AG04450 (cell line): ENCODE results near the gene ZP1. TPM values are rescaled to one million over a fixed set of nuclear protein-coding genes. Genes with fewer than 3 reads are reported as not detected.

Source experiments
- CTCF ChIA-PET: fragments of 300-600, 350-600 bp; formaldehyde crosslinking; extraction: SDS; loops from one replicate; lab custom pipeline; 2022; ENCODE audit warnings: antibody characterized with exemption, inconsistent platforms; lab: Charles Lee
- POLR2A ChIA-PET: fragments of 350-600 bp; formaldehyde crosslinking; extraction: SDS; loops from one replicate; lab custom pipeline; 2021; ENCODE audit warnings: antibody characterized with exemption, inconsistent platforms; lab: Yijun Ruan, JAX
- DNase-seq: peaks from one replicate; pipeline ENCODE4 v3.0.0-alpha.2; 2011; ENCODE audit warnings: low read depth, low spot score
- H3K27ac ChIP-seq: one replicate; pipeline ENCODE4 v1.5.1; 2012; ENCODE audit warnings: low read depth, low read length, control low read depth
- H3K27me3 ChIP-seq: one replicate; pipeline ENCODE4 v1.6.0; 2012; ENCODE audit warnings: low read length; ENCODE audit not compliant: control insufficient read depth, insufficient read depth
- H3K4me3 ChIP-seq: 2 replicates; pipeline ENCODE4 v1.5.1; 2011; ENCODE audit warnings: mild to moderate bottlenecking, low read depth, low read length, control low read depth
- H3K9me3 ChIP-seq: 2 replicates; pipeline ENCODE4 v1.5.1; 2012; ENCODE audit warnings: low read length; ENCODE audit not compliant: control insufficient read depth, insufficient read depth
- polyA plus RNA-seq: library from polyadenylated mRNA; depleted of rRNA; stranded (reverse); fragments of >200 nt; gene quantifications from 2 replicates; pipeline ENCODE4 v1.2.3, GENCODE V29; 2011
- TF ChIP-seq, protein P1 (sequence below): IDR thresholded peaks from 2 replicates; pipeline ENCODE4 v1.5.1; 2011; ENCODE audit warnings: low read depth, low read length, control low read depth, inconsistent platforms

ZP1 gene
- polyA plus RNA-seq, 1 experiment = 0.48 TPM

DNA sequence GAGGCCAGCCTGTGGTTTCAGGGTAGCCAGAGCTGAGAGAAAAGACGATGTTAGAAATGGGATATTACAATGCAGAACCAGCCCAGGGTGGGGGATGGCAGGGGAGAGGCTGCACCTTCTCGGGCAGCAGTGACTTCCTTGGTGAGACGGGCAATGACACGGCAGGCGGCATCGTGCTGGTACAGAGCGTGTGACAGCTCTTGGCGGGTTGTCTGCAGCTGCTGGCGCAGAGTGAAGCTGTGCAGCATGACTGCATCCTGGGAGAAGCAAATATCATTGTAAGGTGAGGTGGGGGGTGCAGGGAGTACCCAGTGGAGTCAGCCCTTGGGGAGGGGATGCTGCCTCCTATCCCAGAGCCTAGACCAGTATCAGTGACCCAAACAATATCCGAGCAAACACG lies 35.3 kb downstream of the ZP1 start:
- POLR2A ChIA-PET = no interaction called here
- DNase-seq = no peak
- H3K9me3 ChIP-seq = no peaks in the 10 kb centered on the region; the same call in 1 of the 2 replicates
- no peak overlapping the region for H3K27ac ChIP-seq
- H3K4me3 ChIP-seq = no peak overlapping the region
- no peaks in the 10 kb centered on the region for H3K27me3 ChIP-seq
- CTCF ChIA-PET = interaction anchor here (1.9 to 11.9 kb wide), 3 partner anchors 15 to 127 kb away, joined by 8 to 317 read pairs (median 9); no protein-coding TSS in a partner anchor
- TF ChIP-seq, protein P1, sequence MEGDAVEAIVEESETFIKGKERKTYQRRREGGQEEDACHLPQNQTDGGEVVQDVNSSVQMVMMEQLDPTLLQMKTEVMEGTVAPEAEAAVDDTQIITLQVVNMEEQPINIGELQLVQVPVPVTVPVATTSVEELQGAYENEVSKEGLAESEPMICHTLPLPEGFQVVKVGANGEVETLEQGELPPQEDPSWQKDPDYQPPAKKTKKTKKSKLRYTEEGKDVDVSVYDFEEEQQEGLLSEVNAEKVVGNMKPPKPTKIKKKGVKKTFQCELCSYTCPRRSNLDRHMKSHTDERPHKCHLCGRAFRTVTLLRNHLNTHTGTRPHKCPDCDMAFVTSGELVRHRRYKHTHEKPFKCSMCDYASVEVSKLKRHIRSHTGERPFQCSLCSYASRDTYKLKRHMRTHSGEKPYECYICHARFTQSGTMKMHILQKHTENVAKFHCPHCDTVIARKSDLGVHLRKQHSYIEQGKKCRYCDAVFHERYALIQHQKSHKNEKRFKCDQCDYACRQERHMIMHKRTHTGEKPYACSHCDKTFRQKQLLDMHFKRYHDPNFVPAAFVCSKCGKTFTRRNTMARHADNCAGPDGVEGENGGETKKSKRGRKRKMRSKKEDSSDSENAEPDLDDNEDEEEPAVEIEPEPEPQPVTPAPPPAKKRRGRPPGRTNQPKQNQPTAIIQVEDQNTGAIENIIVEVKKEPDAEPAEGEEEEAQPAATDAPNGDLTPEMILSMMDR = no peak

DNA sequence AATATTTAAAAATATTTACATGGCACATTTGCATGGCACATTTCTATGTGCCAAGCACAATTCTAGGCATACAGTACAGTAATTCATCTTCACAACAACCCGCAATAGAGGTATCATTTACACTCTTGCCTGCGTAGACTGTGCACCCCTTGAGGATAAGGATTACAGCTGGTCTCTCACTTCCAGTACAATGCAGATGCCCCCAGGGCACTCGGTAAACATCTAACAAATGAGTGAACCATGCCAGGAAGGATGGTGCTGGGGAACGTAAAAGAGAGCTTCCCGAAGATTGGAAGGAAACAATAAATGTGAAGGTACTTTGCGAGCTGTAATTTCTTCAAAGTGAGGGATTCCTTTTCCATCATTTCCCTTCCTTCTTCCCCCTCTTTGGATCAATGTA lies 37.7 kb downstream of the ZP1 start:
- H3K27ac ChIP-seq = peak overlapping the region; percentile 85
- CTCF ChIA-PET = interaction anchor here (1.1 to 11.9 kb wide), 6 partner anchors 10 to 283 kb away, joined by 3 to 317 read pairs (median 6); no protein-coding TSS in a partner anchor
- POLR2A ChIA-PET = interaction anchor here (0.5 to 2.2 kb wide), 3 partner anchors 9 to 1235 kb away, joined by 4 to 6 read pairs (median 6); partner anchors contain the start of gene TMEM109
- H3K4me3 ChIP-seq = peak overlapping the region; percentile 91
- TF ChIP-seq, protein P1 = no peak
- no peak for DNase-seq
- peaks cover 5% of the 10 kb centered on the region for H3K27me3 ChIP-seq
- H3K9me3 ChIP-seq = no peaks in the 10 kb centered on the region; the same call in 1 of the 2 replicates

DNA sequence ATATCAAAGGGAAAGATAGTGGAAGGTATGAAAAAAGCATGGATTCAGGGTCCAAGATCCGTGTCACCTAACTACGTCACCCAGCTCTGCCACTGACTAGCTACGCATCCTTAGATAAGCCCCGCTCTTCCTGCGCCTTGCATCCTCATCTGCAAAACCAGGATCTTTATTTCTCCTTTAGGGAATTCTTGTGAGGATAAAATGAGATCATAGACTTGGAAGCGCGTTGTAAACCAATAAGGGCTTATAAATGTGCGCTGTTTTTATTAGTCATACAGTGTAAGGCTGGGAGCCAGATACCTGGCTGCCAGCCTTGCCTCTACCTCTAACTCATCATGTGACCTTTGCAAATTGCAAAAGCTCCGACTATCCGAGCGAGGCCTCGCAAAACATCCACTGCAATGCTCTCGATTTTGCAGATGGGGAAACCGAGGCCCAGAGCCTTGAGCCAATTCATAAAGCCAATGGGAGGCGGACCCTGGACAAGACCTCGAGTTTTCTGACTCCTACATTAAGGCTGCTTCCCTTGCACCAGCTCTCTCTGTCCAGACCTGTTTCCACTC lies 38.3 kb downstream of the ZP1 start:
- CTCF ChIA-PET = interaction anchor here (1.1 to 11.9 kb wide), 4 partner anchors 10 to 282 kb away, joined by 4 to 317 read pairs (median 10); no protein-coding TSS in a partner anchor
- DNase-seq = no peak
- TF ChIP-seq, protein P1 = no peak
- POLR2A ChIA-PET = interaction anchor here (0.5 to 2.2 kb wide), 3 partner anchors 8 to 1236 kb away, joined by 4 to 6 read pairs (median 6); partner anchors contain the start of gene TMEM109
- peak overlapping the region; percentile 85 for H3K27ac ChIP-seq
- H3K27me3 ChIP-seq = peaks cover 5% of the 10 kb centered on the region
- H3K4me3 ChIP-seq = peak overlapping the region; percentile 91
- H3K9me3 ChIP-seq = no peaks in the 10 kb centered on the region; the same call in 1 of the 2 replicates

DNA sequence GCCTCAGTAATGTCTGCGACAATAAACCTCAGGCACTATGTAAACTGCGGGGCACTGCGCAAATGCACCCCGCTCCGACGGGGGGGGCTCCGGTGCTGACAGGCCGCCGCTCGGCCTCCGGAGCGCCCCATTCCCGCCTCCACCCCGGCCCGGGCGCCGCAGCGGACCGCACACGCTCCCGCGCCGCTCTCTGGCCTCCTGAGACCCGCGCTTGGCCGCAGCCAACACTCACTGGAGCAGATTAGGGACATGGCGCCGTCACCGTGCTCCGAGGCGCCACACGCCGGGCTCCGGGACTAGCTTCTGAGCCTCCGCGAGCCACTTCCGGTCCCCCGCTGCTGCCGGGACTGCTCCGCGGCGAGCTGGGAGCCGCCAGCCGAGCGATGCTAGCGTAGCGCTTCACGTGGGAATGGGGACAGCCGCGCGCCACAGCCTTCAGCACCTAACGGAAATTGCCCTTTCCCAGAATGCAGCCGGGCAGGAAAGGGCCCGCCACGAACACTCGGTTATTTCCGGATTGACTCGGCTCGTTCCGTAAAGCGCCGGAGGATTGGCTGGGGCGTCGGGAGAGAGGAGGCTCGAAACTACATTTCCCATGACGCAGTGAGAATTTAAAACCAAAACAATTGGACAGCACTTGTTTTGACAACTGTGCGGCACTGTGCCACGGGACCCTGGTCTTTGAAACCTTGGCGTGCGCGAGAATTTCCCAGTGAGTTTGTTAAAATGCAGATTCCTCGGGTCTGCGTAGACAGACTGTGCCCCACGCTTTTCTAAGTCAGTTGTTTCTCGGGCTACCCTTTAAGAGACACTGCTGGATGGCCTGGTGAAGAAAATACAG lies 39.0 kb downstream of the ZP1 start, which contains the start of gene PRPF19:
Gene PRPF19 (minus strand): TSS at position 454 of the 841 bp plus-strand sequence. CDS start 203 bp downstream, at position 251.
- CTCF ChIA-PET = interaction anchor here (2.6 kb wide), 1 partner anchor 19 kb away, joined by 14 read pairs; no protein-coding TSS in a partner anchor
- peak; percentile 81 for DNase-seq
- peak within 1 kb of the TSS; percentile 85 for H3K27ac ChIP-seq
- peak within 1 kb of the TSS; percentile 91 for H3K4me3 ChIP-seq
- TF ChIP-seq, protein P1 = no peak
- H3K9me3 ChIP-seq = no peaks in the 10 kb centered on the region; the same call in 1 of the 2 replicates
- H3K27me3 ChIP-seq = peaks cover 5% of the 10 kb centered on the region
- POLR2A ChIA-PET = interaction anchor here (0.7 to 2.2 kb wide), 3 partner anchors 8 to 480 kb away, joined by 3 to 13 read pairs (median 6); partner anchors contain the start of gene TMEM109
